Measurements from ENCODE around the gene DLGAP1. TPM values are rescaled to one million over a fixed set of nuclear protein-coding genes. Genes with fewer than 3 reads are reported as not detected.

The DLGAP1 gene
- total and polyA plus RNA-seq, 2 of the 8 experiments (the other 6 are each of a cell fraction or from before 2014, with no cell fraction given) = 11.8 to 16.9 TPM

DNA sequence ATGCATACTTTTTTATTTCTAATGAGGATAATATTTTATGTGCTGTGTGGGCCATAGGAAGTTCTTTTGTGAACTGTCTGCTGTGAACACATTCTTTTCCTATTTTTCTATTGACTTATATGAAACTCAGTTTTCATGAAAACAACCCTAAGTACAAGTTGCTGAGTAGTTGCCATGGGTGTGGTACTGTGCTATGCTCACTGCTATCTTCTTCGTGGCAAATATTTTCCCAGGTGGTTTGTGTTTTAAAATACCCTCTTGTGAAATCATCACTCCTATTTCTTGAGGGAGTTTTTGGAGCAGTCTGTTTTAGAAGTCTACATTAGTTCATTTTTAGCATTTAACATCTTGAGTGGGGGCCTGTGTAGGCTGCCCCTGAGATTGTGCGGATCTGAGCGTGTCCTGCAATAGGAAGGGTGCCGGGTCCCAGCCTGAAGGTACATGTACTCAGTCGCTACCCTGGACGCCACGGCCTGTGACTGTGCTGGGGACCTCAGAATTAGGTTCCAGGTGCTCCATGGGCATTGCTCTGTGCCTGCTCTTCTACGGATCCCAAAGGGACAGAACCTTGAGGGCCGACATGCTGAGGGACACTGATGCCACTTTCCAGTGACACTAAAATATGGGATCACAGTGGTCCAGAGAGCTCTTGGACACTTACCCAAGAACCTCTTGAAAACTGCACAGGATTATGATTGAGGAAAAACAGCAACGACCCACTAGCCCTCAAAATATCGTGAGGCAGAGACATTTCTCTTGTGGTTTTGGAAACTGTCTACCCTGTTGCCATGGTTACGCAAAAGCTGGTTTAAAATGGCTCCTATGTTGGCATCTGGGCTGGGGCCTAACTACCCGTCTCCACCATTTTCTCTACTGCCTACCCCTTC lies 524.7 kb downstream of the DLGAP1 start:
- no peaks in the 10 kb centered on the region for H3K23me2 ChIP-seq (ENCODE audit: low read depth, low read length)
- H2BK12ac ChIP-seq (ENCODE audit: low read depth, low read length) = peak overlapping the region; percentile 44; the same call in 1 of the 2 replicates
- H2BK120ac ChIP-seq (replicated peaks; ENCODE audit: low read depth, low read length) = no peak overlapping the region
- H3K4me2 ChIP-seq (ENCODE audit: insufficient read depth in 1 of 2, low read depth in 2 of 2, low read length in 2 of 2) = no peak overlapping the region
- H3K9me3 ChIP-seq (ENCODE audit: insufficient read depth in 2 of 2, low read depth in 1 of 2, low read length in 1 of 2) = no peaks in the 10 kb centered on the region
- 97% methylated on average over 13 of the region's 13 CpGs; no CpG with 5 or more reads in 1 of the 2 experiments for WGBS, 2 experiments (ENCODE audit: extremely low coverage in 1 of 2, insufficient coverage in 1 of 2, insufficient read length in 1 of 2, insufficient replicate concordance in 2 of 2, low coverage in 1 of 2, low lambda C conversion rate in 2 of 2, missing lambda C conversion rate in 1 of 2)
- no peak overlapping the region for H2AK5ac ChIP-seq (ENCODE audit: low read depth, low read length)
- no peak for DNase-seq (ENCODE audit: low read depth in 1 of 2, low spot score in 2 of 2)
- no peaks in the 10 kb centered on the region for H3K79me2 ChIP-seq (ENCODE audit: control insufficient read depth in 1 of 2, insufficient read depth in 2 of 2, low read length in 2 of 2)
- H4K20me1 ChIP-seq (replicated peaks in 1 of 2; ENCODE audit: control insufficient read depth in 1 of 2, insufficient read depth in 2 of 2, low read length in 2 of 2) = no peaks in the 10 kb centered on the region
- H3K9ac ChIP-seq (replicated peaks in 1 of 4; ENCODE audit: extremely low read depth in 1 of 4, low read depth in 3 of 4, low read length in 3 of 4) = no peak overlapping the region
- no peak for FAIRE-seq
- H2BK15ac ChIP-seq (ENCODE audit: low read length) = no peak overlapping the region
- H4K5ac ChIP-seq (ENCODE audit: insufficient read length, low read depth, low read length) = no peak overlapping the region
- no peak overlapping the region for H4K8ac ChIP-seq (ENCODE audit: extremely low read depth, insufficient read depth, low read length)
- no peak overlapping the region for H3K23ac ChIP-seq (ENCODE audit: insufficient read length)
- peaks cover 0 to 1% (median 0%) of the 10 kb centered on the region in 4 experiments; a peak in 1 of 7 replicates for H3K4me1 ChIP-seq (replicated peaks in 1 of 4; ENCODE audit: control insufficient read depth in 3 of 4, insufficient read depth in 4 of 4, low read length in 3 of 4)
- TF ChIP-seq, protein P1, sequence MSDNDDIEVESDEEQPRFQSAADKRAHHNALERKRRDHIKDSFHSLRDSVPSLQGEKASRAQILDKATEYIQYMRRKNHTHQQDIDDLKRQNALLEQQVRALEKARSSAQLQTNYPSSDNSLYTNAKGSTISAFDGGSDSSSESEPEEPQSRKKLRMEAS (IDR thresholded peaks at IDR 0.05) = no peak
- no peak overlapping the region for H3K56ac ChIP-seq (replicated peaks; ENCODE audit: insufficient read length, low read depth, low read length)
- H2BK20ac ChIP-seq (ENCODE audit: low read length) = no peak overlapping the region
- no peak overlapping the region for H3K4me3 ChIP-seq (ENCODE audit: extremely low read depth in 1 of 4, insufficient read depth in 2 of 4, low read depth in 3 of 4, low read length in 4 of 4)
- no peak overlapping the region for H4K91ac ChIP-seq (replicated peaks; ENCODE audit: insufficient read length, low read length)
- no peaks in the 10 kb centered on the region for H3K27me3 ChIP-seq (replicated peaks in 1 of 4; ENCODE audit: control insufficient read depth in 3 of 4, extremely low read depth in 1 of 4, insufficient read depth in 3 of 4, low read length in 3 of 4)
- H2BK5ac ChIP-seq (ENCODE audit: low read depth, low read length) = no peak overlapping the region
- CTCF ChIA-PET (ENCODE audit: partially characterized antibody) = interaction anchor here (0.6 to 1.4 kb wide), 10 partner anchors 11 to 269 kb away, joined by 3 to 4 read pairs (median 3); no protein-coding TSS in a partner anchor
- H3K4ac ChIP-seq (replicated peaks; ENCODE audit: insufficient read length, low read depth, low read length) = no peak overlapping the region
- no peak overlapping the region for H3K27ac ChIP-seq (ENCODE audit: low read depth, low read length)
- no peak overlapping the region for H3K18ac ChIP-seq (ENCODE audit: extremely low read depth, low read length)
- POLR2A ChIA-PET (ENCODE audit: partially characterized antibody) = no interaction called here
- no peaks in the 10 kb centered on the region for H3K79me1 ChIP-seq (ENCODE audit: low read depth, low read length)
- no peak overlapping the region for H3K14ac ChIP-seq (ENCODE audit: insufficient read length)
- no peaks in the 10 kb centered on the region for H3K36me3 ChIP-seq (ENCODE audit: control insufficient read depth in 2 of 4, insufficient read depth in 4 of 4, low read length in 3 of 4)
- no peak overlapping the region for H2AFZ ChIP-seq (ENCODE audit: low read length)
